A673 (cell line): Measurements from ENCODE around the gene COMMD2. TPM values are rescaled to one million over a fixed set of nuclear protein-coding genes. Genes with fewer than 3 reads are reported as not detected.

Experiments
- BruUV-seq: library from RNA; stranded (reverse); fragments of 400-500 nt; replicated peaks from 2 replicates; lab custom pipeline; 2021; lab: Mats Ljungman, UMichigan
- CTCF ChIA-PET: fragments of 300-600 bp; sonication (Branson Sonifier 250); formaldehyde crosslinking; loops from one replicate; lab custom pipeline; 2022; ENCODE audit warnings: antibody characterized with exemption; lab: Charles Lee
- POLR2A ChIA-PET: fragments of 300-600 bp; sonication (Branson Sonifier 250); formaldehyde crosslinking; loops from one replicate; lab custom pipeline; 2022; ENCODE audit warnings: antibody characterized with exemption; ENCODE audit not compliant: low non-redundant PET; lab: Charles Lee
- DNase-seq: peaks from one replicate; pipeline ENCODE4 v3.0.0-alpha.2; 2015; ENCODE audit warnings: low spot score
- H3K27ac ChIP-seq: fragments of 200-600 bp; sonication (generic); 2 replicates; pipeline ENCODE4 v1.5.1; 2016; ENCODE audit warnings: mixed run types, low read depth, mild to moderate bottlenecking, mixed read lengths, antibody characterized with exemption, low read length; ENCODE audit not compliant: poor library complexity, severe bottlenecking
- H3K27me3 ChIP-seq: fragments of 200-600 bp; sonication (generic); replicated peaks from 2 replicates; pipeline ENCODE4 v1.6.1; 2017; ENCODE audit warnings: mixed run types, low read depth, mild to moderate bottlenecking, mixed read lengths, antibody characterized with exemption, low read length; ENCODE audit not compliant: insufficient read depth, poor library complexity
- H3K36me3 ChIP-seq: fragments of 200-600 bp; sonication (generic); 2 replicates; pipeline ENCODE4 v1.6.1; 2016; ENCODE audit warnings: mixed run types, mild to moderate bottlenecking, mixed read lengths, antibody characterized with exemption, low read length; ENCODE audit not compliant: insufficient read depth, poor library complexity, severe bottlenecking
- H3K4me1 ChIP-seq: fragments of 200-600 bp; sonication (generic); 2 replicates; pipeline ENCODE4 v1.6.1; 2017; ENCODE audit warnings: mixed run types, mild to moderate bottlenecking, mixed read lengths, antibody characterized with exemption, low read length; ENCODE audit not compliant: insufficient read depth, poor library complexity, severe bottlenecking
- H3K4me3 ChIP-seq: fragments of 200-600 bp; sonication (generic); 2 replicates; pipeline ENCODE4 v1.5.1; 2016; ENCODE audit warnings: low read depth, mixed run types, mild to moderate bottlenecking, mixed read lengths, low read length; ENCODE audit not compliant: poor library complexity, severe bottlenecking
- H3K9me3 ChIP-seq: fragments of 200-600 bp; sonication (generic); 2 replicates; pipeline ENCODE4 v1.6.1; 2016; ENCODE audit warnings: mixed run types, low read depth, mild to moderate bottlenecking, mixed read lengths, antibody characterized with exemption, low read length; ENCODE audit not compliant: poor library complexity, severe bottlenecking
- CTCF ChIP-seq: fragments of 300-800, 200-600 bp; sonication (generic); conservative IDR thresholded peaks from 2 replicates; pipeline ENCODE4 v1.5.1; 2017; ENCODE audit warnings: low read depth, mild to moderate bottlenecking, antibody characterized with exemption, low read length, moderate library complexity, mixed read lengths
- EZH2 ChIP-seq: fragments of 200-600 bp; sonication (generic); IDR thresholded peaks from 2 replicates; pipeline ENCODE4 v1.6.1; 2017; ENCODE audit warnings: borderline replicate concordance, low read depth, mild to moderate bottlenecking, mixed read lengths, antibody characterized with exemption, low read length; ENCODE audit not compliant: poor library complexity, severe bottlenecking
- intact Hi-C: fragments of 100-400 bp; cut with micrococcal nuclease; formaldehyde crosslinking; loops from one replicate; pipeline ENCODE4 v1.10.0; 2022; ENCODE audit not compliant: unreplicated experiment
- total RNA-seq: library from RNA; stranded (reverse); gene quantifications from 2 replicates; pipeline ENCODE4 v1.2.3, GENCODE V29; 2021

COMMD2 gene
- total RNA-seq, 1 experiment from 2014 or later: 51.6 TPM

- POLR2A ChIA-PET: no interaction called here
- DNase-seq: no peak
- no peaks in the 10 kb centered on the region for H3K27me3 ChIP-seq
- intact Hi-C loops: no loop called here
- CTCF ChIA-PET: interaction anchor here (0.6 kb wide), 3 partner anchors 12 to 207 kb away, joined by 3 to 6 read pairs (median 3); partner anchors contain the start of gene COMMD2
- no peaks in the 10 kb centered on the region for H3K36me3 ChIP-seq
- H3K4me3 ChIP-seq: no peak overlapping the region
- H3K9me3 ChIP-seq: no peaks in the 10 kb centered on the region
- H3K4me1 ChIP-seq: no peaks in the 10 kb centered on the region
- no TSS peak for BruUV-seq
- H3K27ac ChIP-seq: no peak overlapping the region
- TF ChIP-seq CTCF (no peak), EZH2 (no peak)
Measured at GRCh38 chr3:149783576-149783975, 31.3 kb upstream of the COMMD2 start.

- Histone ChIP-seq H3K4me3 (no peak overlapping the region), H3K27ac (no peak overlapping the region), H3K36me3 (no peaks in the 10 kb centered on the region), H3K27me3 (no peaks in the 10 kb centered on the region), H3K4me1 (no peaks in the 10 kb centered on the region), H3K9me3 (no peaks in the 10 kb centered on the region)
- TF ChIP-seq EZH2: no peak
- TF ChIP-seq CTCF: no peak
- DNase-seq: no peak
- BruUV-seq: no TSS peak
- POLR2A ChIA-PET: no interaction called here
- CTCF ChIA-PET: no interaction called here
- intact Hi-C loops: no loop called here
Measured at GRCh38 chr3:149781741-149782140, 29.5 kb upstream of the COMMD2 start.

- DNase-seq: no peak
- Histone ChIP-seq H3K27ac (no peak overlapping the region), H3K9me3 (no peaks in the 10 kb centered on the region), H3K4me3 (no peak overlapping the region), H3K4me1 (no peaks in the 10 kb centered on the region), H3K27me3 (no peaks in the 10 kb centered on the region), H3K36me3 (no peaks in the 10 kb centered on the region)
- BruUV-seq: no TSS peak
- ChIA-PET CTCF (no interaction called here), POLR2A (no interaction called here)
- TF ChIP-seq EZH2 (no peak), CTCF (no peak)
- intact Hi-C loops: no loop called here
Measured at GRCh38 chr3:149781211-149781610, 28.9 kb upstream of the COMMD2 start.
